SW480 (cell line): Measurements from ENCODE around the gene MAP1S.
A peak's percentile ranks its signal among the peaks of the same experiment; 100 is the strongest.

Experiments used
- DNase-seq: peaks from one replicate; pipeline ENCODE4 v3.0.0-alpha.2; 2016; ENCODE audit warnings: low spot score

The MAP1S gene

DNA sequence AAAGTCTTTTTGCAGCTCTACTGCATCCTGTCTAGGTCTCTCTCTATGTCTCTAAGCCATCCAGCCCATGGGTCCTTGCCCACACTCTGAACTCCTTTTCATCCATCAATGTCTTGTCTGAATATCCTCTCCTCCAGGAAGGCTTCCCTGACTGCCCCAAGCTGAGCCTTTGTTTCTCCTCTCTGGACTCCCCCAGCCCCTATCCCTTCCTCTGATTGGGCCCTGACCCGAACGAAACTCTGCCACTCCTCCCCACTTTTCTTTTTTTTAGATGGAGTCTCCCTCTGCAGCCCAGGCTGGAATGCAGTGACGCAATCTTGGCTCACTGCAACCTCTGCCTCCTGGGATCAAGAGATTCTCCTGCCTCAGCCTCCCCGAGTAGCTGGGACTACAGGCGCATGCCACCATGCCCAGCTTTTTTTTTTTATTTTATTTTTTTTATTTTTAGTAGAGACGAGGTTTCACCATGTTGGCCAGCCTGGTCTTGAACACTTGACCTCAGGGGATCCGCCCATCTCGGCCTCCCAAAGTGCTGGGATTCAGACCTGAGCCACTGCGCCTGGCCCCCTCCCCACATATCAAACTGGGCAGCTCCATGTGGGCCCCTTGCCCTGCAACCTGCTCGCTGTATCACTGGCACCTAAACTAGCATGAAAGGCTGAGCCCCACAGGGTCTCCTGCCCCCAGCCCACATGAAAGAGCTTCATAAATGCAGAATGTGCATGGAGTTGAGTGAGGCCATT, 30.3 kb upstream of the MAP1S start:
- DNase-seq = no peak

DNA sequence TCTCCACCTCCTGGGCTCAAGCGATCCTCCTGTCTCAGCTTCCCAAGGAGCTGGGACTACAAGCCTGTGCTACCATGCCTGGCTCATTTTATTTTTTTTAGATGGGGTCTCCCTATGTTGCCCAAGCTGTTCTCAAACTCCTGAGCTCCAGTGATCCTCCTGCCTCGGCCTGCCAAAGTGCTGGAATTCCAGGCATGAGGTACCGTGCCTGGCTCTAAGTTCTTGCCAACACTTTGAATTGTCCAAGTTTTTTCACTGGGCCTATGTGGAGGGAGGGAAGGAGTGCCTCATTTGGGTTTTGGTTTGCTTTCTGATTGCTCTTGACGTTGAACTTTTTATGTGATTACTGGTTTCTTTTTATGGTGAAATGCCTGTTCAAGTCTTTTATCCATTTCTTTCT, 26.7 kb upstream of the MAP1S start:
- DNase-seq = no peak

DNA sequence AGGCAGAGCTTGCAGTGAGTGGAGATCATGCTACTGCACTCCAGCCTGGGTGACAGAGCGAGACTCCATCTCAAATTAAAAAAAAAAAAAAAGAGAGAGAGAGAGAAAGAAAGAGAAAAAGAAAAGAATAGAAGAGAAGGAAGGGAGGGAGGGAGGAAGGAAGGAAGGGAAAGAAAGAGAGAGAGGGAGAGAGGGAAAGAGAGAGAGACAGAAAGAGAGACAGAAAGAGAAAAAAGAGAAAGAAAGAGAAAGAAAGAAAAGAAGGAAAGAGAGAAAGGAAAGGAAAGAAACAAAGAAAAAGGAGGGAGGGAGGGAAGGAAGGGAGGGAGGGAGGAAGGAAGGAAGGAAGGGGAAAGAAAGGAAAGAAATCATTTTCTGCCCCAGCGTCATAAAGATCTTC, 24.1 kb upstream of the MAP1S start:
- DNase-seq = no peak

- DNase-seq = no peak
Measured at GRCh38 chr19:17703824-17704463, 15.3 kb upstream of the MAP1S start.

GRCh38 chr19:17706750-17707181, 12.5 kb upstream of the MAP1S start:
- peak; percentile 50 for DNase-seq

GRCh38 chr19:17711851-17712250, 7.4 kb upstream of the MAP1S start:
- no peak for DNase-seq

GRCh38 chr19:17716309-17716929, 2.9 kb upstream of the MAP1S start:
- no peak for DNase-seq

- DNase-seq = no peak
Measured at GRCh38 chr19:17718550-17718946, 732 bp upstream of the MAP1S start.

GRCh38 chr19:17719730-17720400, 585 bp downstream of the MAP1S start:
- DNase-seq = peak; percentile 74

- DNase-seq = no peak
Measured at GRCh38 chr19:17720440-17720839, 1.2 kb downstream of the MAP1S start.

DNA sequence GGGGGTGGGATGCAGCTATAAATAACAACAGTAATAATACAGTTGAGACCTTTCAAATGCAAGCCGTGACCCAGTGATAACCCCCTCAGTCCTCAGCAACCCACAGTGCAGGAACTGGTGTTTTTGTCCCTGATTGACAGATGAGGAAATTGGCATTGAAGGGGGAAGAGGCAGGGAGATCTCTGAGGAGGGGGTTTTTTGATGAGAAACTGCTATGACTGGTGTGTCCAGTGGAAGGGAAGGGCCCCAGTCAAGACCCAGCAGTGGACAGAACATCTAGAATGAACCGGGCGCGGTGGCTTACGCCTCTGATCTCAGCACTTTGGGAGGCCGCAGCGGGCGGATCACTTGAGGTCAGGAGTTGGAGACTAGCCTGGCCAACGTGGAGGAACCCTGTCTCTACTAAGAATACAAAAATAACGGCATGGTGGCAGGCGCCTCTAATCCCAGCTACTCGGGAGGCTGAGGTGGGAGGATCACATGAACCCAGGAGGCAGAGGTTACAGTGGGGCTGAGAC, 1.9 kb downstream of the MAP1S start:
- no peak for DNase-seq

DNA sequence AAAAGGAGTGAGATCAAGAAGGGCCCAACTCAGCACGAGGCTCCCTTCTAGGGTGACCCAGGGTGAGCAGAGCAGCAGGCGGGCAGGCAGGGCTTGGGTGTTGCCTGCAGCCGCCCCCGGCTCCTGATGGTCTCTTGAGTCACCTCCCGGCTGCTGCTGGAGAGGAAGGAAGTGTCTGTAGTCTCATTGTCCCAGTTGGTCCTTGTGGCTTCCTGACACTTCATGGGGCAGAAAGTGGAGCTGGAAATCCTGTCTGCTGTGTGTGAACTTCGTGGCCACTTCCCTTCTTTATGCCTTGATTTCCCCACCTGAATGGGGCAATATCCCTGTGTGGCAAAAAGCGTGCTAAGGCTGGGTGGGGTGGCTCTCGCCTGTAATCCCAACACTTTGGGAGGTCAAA, 2.5 kb downstream of the MAP1S start:
- DNase-seq = no peak

DNA sequence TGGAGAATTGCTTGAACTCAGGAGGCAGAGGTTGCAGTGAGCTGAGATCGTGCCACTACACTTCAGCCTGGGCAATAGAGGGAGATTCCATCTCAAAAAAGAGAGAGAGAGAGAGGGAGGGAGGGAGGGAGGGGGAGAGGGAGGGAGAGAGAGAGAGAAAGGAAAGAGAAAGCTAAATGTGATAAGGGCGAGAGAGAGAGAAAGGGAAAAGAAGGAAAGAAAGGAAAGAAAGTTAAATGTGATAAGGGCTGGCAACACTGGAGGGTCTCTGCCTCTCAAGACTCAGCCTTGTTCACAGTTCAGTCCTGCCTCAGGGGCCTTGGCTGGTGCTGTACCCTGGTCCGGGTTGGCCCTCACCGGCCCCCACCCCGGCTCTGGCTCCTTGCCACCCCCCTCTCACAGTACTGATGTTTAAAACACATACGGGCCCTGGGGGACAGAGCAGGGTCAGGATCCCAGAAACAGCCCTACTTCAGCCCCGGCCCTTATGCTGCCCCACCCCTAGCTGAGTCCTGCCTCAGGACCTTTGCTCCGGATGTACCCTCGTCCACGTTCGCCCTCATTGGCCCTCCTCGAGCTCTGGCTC, 3.5 kb downstream of the MAP1S start:
- no peak for DNase-seq

DNA sequence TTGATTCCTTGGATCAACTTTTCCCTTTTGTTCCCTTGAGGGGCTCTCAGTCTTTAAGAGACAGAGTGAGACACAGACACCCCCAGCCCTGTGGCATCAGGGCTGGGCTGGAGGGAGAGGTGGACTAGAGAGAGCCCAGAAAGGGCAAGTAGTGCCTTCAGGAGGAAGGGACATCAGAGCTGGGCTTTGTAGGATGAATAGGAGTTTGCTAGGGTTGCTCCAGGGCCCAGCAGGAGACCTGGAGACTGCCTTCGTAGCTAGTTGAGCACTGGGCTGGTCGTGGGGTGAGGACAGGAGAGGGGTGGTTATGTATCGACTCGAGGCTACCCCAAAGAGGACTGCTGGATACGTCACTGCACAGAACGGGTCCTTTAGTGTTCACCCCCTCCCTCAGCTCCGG, 5.4 kb downstream of the MAP1S start:
- DNase-seq = no peak

DNA sequence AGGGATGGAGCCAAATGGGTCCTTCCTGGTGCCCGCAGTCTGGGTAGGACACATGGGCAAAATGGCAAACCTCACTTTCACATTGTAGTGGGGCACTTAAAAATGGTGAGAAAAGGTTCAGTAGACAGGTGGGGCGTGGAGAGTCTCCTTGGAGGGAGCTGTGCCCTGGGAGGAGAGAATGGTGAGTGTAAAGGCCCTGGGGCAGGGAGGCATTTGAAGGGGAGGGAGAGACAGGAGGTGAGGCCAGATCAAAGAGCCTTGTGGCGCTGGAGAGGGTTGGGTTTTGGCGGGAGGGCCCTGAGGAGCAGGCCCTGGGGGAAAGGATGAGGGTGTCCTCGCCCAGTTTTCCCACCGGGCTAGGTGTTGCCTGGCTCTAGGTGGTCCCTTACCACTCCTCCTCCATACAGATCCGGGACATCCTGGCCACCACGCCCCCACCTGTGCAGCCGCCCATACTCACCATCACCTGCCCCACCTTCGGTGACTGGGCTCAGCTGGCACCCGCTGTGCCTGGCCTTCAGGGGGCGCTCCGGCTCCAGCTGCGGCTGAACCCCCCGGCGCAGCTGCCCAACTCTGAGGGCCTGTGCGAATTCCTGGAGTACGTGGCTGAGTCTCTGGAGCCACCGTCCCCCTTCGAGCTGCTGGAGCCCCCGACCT, 6.3 kb downstream of the MAP1S start:
- no peak for DNase-seq

DNA sequence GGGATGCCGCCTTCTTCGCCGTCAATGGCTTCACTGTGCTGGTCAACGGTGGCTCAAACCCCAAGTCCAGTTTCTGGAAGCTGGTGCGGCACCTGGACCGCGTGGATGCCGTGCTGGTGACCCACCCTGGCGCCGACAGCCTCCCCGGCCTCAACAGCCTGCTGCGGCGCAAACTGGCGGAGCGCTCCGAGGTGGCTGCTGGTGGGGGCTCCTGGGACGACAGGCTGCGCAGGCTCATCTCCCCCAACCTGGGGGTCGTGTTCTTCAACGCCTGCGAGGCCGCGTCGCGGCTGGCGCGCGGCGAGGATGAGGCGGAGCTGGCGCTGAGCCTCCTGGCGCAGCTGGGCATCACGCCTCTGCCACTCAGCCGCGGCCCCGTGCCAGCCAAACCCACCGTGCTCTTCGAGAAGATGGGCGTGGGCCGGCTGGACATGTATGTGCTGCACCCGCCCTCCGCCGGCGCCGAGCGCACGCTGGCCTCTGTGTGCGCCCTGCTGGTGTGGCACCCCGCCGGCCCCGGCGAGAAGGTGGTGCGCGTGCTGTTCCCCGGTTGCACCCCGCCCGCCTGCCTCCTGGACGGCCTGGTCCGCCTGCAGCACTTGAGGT, 7.0 kb downstream of the MAP1S start:
- no peak for DNase-seq

DNA sequence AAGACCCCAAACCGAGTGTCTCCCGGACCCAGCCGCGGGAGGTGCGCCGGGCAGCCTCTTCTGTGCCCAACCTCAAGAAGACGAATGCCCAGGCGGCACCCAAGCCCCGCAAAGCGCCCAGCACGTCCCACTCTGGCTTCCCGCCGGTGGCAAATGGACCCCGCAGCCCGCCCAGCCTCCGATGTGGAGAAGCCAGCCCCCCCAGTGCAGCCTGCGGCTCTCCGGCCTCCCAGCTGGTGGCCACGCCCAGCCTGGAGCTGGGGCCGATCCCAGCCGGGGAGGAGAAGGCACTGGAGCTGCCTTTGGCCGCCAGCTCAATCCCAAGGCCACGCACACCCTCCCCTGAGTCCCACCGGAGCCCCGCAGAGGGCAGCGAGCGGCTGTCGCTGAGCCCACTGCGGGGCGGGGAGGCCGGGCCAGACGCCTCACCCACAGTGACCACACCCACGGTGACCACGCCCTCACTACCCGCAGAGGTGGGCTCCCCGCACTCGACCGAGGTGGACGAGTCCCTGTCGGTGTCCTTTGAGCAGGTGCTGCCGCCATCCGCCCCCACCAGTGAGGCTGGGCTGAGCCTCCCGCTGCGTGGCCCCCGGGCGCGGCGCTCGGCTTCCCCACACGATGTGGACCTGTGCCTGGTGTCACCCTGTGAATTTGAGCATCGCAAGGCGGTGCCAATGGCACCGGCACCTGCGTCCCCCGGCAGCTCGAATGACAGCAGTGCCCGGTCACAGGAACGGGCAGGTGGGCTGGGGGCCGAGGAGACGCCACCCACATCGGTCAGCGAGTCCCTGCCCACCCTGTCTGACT, 7.9 kb downstream of the MAP1S start:
- no peak for DNase-seq

GRCh38 chr19:17727843-17728242, 8.6 kb downstream of the MAP1S start:
- DNase-seq = no peak

GRCh38 chr19:17733127-17733526, 13.8 kb downstream of the MAP1S start:
- DNase-seq = no peak

- no peak for DNase-seq
Measured at GRCh38 chr19:17734146-17734545, 14.9 kb downstream of the MAP1S start.
